Endothelial cell of umbilical vein (primary cell): Measurements from ENCODE around the gene PRR19. TPM values are rescaled to one million over a fixed set of nuclear protein-coding genes. Genes with fewer than 3 reads are reported as not detected.
A peak's percentile ranks its signal among the peaks of the same experiment; 100 is the strongest.

ENCODE experiments used
- BruUV-seq: library from RNA; stranded (reverse); fragments of 400-500 nt; replicated peaks from 2 replicates; lab custom pipeline; 2021; lab: Mats Ljungman, UMichigan
- CTCF ChIA-PET: fragments of 300-600, 350-600 bp; sonication (Branson Sonifier 250); formaldehyde crosslinking; loops from one replicate; lab custom pipeline; 2021; ENCODE audit warnings: antibody characterized with exemption, inconsistent platforms; lab: Charles Lee
- POLR2A ChIA-PET: fragments of 300-600, 350-600 bp; sonication (Branson Sonifier 250); formaldehyde crosslinking; loops from one replicate; lab custom pipeline; 2021; ENCODE audit warnings: antibody characterized with exemption, inconsistent platforms; lab: Charles Lee
- DNase-seq: peaks from one replicate; pipeline ENCODE4 v3.0.0-alpha.2; 2011; ENCODE audit warnings: low read depth, low spot score
- FAIRE-seq: peaks from 2 replicates; lab custom pipeline; 2011; peaks lifted over from hg19 to GRCh38; lab: Jason Lieb, UNC
- H2AFZ ChIP-seq: 2 replicates; pipeline ENCODE4 v1.6.0; 2012; ENCODE audit warnings: low read depth, low read length, control low read depth, inconsistent platforms
- H3K27ac ChIP-seq: 2 replicates; pipeline ENCODE4 v1.5.1; 2011; ENCODE audit warnings: low read depth, mild to moderate bottlenecking, control low read depth, low read length, moderate library complexity; ENCODE audit not compliant: insufficient read depth
- H3K27me3 ChIP-seq, 2 experiments: 2 replicates each; pipeline versions ENCODE4 v1.6.0 to v1.6.1; 2011; ENCODE audit warnings: low read length in 2 of 2, mixed read lengths in 1 of 2; ENCODE audit not compliant: control insufficient read depth in 2 of 2, insufficient read depth in 2 of 2
- H3K36me3 ChIP-seq, 2 experiments: 2 replicates in 1 of 2; 3 replicates in 1 of 2; pipeline ENCODE4 v1.5.1; 2011; ENCODE audit warnings: low read length in 2 of 2, mild to moderate bottlenecking in 1 of 2, moderate library complexity in 1 of 2; ENCODE audit not compliant: control insufficient read depth in 2 of 2, insufficient read depth in 2 of 2; ENCODE audit errors: extremely low read depth in 1 of 2
- H3K4me1 ChIP-seq: 3 replicates; pipeline ENCODE4 v1.5.1; 2011; ENCODE audit warnings: mild to moderate bottlenecking, low read length; ENCODE audit not compliant: control insufficient read depth, insufficient read depth; ENCODE audit errors: extremely low read depth
- H3K4me2 ChIP-seq: 2 replicates; pipeline ENCODE4 v1.6.1; 2011; ENCODE audit warnings: low read length, control low read depth, mixed read lengths; ENCODE audit not compliant: insufficient read depth
- H3K4me3 ChIP-seq, 3 experiments: fragments of 200-600 bp in 1 of 3; sonication (generic), shearing (Covaris generic) in 1 of 3; replicated peaks in 1 of 3; 2 replicates each; pipeline ENCODE4 v1.5.1; 2011 to 2016; ENCODE audit warnings: control low read depth in 3 of 3, low read length in 3 of 3, mild to moderate bottlenecking in 2 of 3, inconsistent platforms in 1 of 3, low read depth in 1 of 3, moderate library complexity in 1 of 3; ENCODE audit not compliant: insufficient read depth in 1 of 3
- H3K79me2 ChIP-seq: 2 replicates; pipeline ENCODE4 v1.6.0; 2012; ENCODE audit warnings: low read length, inconsistent platforms; ENCODE audit not compliant: control insufficient read depth, insufficient read depth
- H3K9ac ChIP-seq: replicated peaks from 2 replicates; pipeline ENCODE3; 2011; ENCODE audit warnings: low read length, control low read depth; ENCODE audit not compliant: insufficient read depth; ENCODE audit errors: extremely low read depth
- H3K9me1 ChIP-seq: replicated peaks from 3 replicates; pipeline ENCODE4 v1.6.0; 2011; ENCODE audit warnings: mild to moderate bottlenecking, low read length; ENCODE audit not compliant: control insufficient read depth, insufficient read depth; ENCODE audit errors: extremely low read depth
- H3K9me3 ChIP-seq: replicated peaks from 2 replicates; pipeline ENCODE4 v1.5.1; 2012; ENCODE audit warnings: low read length, inconsistent platforms; ENCODE audit not compliant: control insufficient read depth, insufficient read depth
- H4K20me1 ChIP-seq: replicated peaks from 2 replicates; pipeline ENCODE3; 2011; ENCODE audit warnings: mild to moderate bottlenecking, low read length; ENCODE audit not compliant: control insufficient read depth, insufficient read depth; ENCODE audit errors: extremely low read depth
- EZH2 ChIP-seq: IDR thresholded peaks from 2 replicates; pipeline ENCODE4 v1.6.1; 2012; ENCODE audit warnings: borderline replicate concordance, low read depth, mild to moderate bottlenecking, moderate library complexity, low read length, inconsistent platforms; ENCODE audit not compliant: severe bottlenecking
- JUN ChIP-seq: IDR thresholded peaks from 2 replicates; pipeline ENCODE4 v1.6.1; 2011; ENCODE audit warnings: borderline replicate concordance, low read depth; ENCODE audit not compliant: insufficient read length, insufficient read depth
- MYC ChIP-seq: IDR thresholded peaks from one replicate; pipeline ENCODE4 v1.6.1; 2011; ENCODE audit warnings: mild to moderate bottlenecking, low read depth, low read length
- dilution Hi-C: fragments of 300-500 bp; cut with MboI; formaldehyde crosslinking; loops from one replicate; pipeline ENCODE4 v1.15.0; 2019; ENCODE audit warnings: low sequenced_read_pairs; ENCODE audit not compliant: extremely low pct_ligation_motif_present
- intact Hi-C: fragments of 100-400 bp; cut with micrococcal nuclease; formaldehyde crosslinking; loops from one replicate; pipeline ENCODE4 v1.10.0; 2022
- polyA plus RNA-seq, 4 experiments: library from polyadenylated mRNA; depleted of rRNA in 3 of 4; stranded (reverse) in 3 of 4; unstranded in 1 of 4; fragments of >200 nt; gene quantifications; 2 replicates each; pipeline versions ENCODE4 v1.2.1 to v1.2.3, GENCODE V29; 2011 to 2012; ENCODE audit warnings: missing spikeins in 1 of 4
- total RNA-seq: library from RNA; stranded (reverse); gene quantifications from 2 replicates; pipeline ENCODE4 v1.2.3, GENCODE V29; 2021
- TF ChIP-seq, protein P1 (sequence below), 2 donors: IDR thresholded peaks; 1 replicate in 1 of 2; 2 replicates in 1 of 2; pipeline ENCODE4 v1.5.1; 2011; ENCODE audit warnings: low read length in 2 of 2, mild to moderate bottlenecking in 2 of 2, moderate library complexity in 2 of 2, control low read depth in 1 of 2, inconsistent platforms in 1 of 2, low read depth in 1 of 2; ENCODE audit not compliant: insufficient read depth in 1 of 2; ENCODE audit errors: extremely low read depth in 1 of 2

PRR19 gene
- total and polyA plus RNA-seq, 2 donors (not counting 3 experiments of a cell fraction or from before 2014, with no cell fraction given), result 1.0 to 1.4 TPM

DNA sequence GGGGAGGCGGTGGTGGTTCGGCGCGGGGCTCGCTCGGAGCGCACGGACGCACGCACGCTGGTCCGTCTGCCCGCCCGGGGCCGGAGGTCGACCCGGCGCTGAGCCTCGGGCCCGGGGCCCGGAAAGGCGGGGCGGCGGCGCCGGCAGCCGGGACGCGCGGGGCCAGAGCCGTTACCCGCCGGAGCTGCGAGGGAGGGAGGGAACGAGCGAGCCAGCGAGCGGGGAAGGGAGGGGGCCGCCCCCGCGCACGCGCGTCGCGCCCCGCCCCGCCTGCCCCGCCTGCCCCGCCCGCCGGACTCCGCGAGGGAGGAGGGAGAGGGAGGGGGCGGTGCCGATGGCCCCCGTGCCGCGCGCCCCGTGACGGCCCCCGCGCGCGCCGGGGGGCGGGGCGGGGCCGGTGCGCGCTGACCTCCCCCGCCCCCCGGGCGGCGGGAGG lies 17.8 kb upstream of the PRR19 start:
- Histone ChIP-seq H3K4me3 (peak overlapping the region in 1 of 3 experiments; percentile 55), H2AFZ (no peak overlapping the region), H3K4me2 (no peak overlapping the region), H4K20me1 (no peaks in the 10 kb centered on the region), H3K36me3 (peaks cover 3 to 20% of the 10 kb centered on the region in 2 experiments), H3K79me2 (peaks cover 26% of the 10 kb centered on the region), H3K4me1 (peaks cover 47% of the 10 kb centered on the region), H3K27ac (no peak overlapping the region), H3K9ac (peak overlapping the region; percentile 44), H3K9me1 (no peaks in the 10 kb centered on the region), H3K9me3 (no peaks in the 10 kb centered on the region), H3K27me3 (no peaks in the 10 kb centered on the region)
- dilution Hi-C loops (no loop called here), intact Hi-C loops (no loop called here)
- DNase-seq, result peak; percentile 51
- FAIRE-seq, result peak; percentile 68
- POLR2A ChIA-PET, result no interaction called here
- TF ChIP-seq JUN, result no peak
- TF ChIP-seq EZH2, result no peak
- TF ChIP-seq, protein P1, sequence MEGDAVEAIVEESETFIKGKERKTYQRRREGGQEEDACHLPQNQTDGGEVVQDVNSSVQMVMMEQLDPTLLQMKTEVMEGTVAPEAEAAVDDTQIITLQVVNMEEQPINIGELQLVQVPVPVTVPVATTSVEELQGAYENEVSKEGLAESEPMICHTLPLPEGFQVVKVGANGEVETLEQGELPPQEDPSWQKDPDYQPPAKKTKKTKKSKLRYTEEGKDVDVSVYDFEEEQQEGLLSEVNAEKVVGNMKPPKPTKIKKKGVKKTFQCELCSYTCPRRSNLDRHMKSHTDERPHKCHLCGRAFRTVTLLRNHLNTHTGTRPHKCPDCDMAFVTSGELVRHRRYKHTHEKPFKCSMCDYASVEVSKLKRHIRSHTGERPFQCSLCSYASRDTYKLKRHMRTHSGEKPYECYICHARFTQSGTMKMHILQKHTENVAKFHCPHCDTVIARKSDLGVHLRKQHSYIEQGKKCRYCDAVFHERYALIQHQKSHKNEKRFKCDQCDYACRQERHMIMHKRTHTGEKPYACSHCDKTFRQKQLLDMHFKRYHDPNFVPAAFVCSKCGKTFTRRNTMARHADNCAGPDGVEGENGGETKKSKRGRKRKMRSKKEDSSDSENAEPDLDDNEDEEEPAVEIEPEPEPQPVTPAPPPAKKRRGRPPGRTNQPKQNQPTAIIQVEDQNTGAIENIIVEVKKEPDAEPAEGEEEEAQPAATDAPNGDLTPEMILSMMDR (IDR thresholded peaks at IDR 0.05; ENCODE audit: extremely low read depth in 1 of 2, insufficient read depth in 1 of 2, low read depth in 1 of 2, low read length in 2 of 2), result no peak
- TF ChIP-seq MYC, result no peak
- BruUV-seq, result no TSS peak
- CTCF ChIA-PET, result interaction anchor here (0.7 to 3.0 kb wide), 5 partner anchors 12 to 1979 kb away, joined by 4 to 17 read pairs (median 5); no protein-coding TSS in a partner anchor
